Stimulated activated CD4-positive, alpha-beta T cell treated with anti-CD3 and anti-CD28 coated beads, Interleukin-4, amount 100 ng/mL, for 4 hours (primary cell): ENCODE results near the gene HEXIM2.

Experiments
- DNase-seq, 2 experiments: peaks; one replicate each; pipeline ENCODE4 v3.0.0-alpha.2; 2020

HEXIM2 gene

GRCh38 chr17:45146166-45146565 lies 15.5 kb upstream of the HEXIM2 start:
- DNase-seq, result no peak

- no peak for DNase-seq
These were observed 15.1 kb upstream of the HEXIM2 start for GRCh38 chr17:45146592-45146889.

- no peak for DNase-seq
These were observed 14.6 kb upstream of the HEXIM2 start for GRCh38 chr17:45146890-45147580.

GRCh38 chr17:45147581-45148182 lies 14.0 kb upstream of the HEXIM2 start:
- peak; percentile 73 to 78 for DNase-seq

- peak; percentile 96 to 99 for DNase-seq
These were observed 13.3 kb upstream of the HEXIM2 start, which contains the start of gene HEXIM1 for GRCh38 chr17:45148183-45149036. HEXIM1 (plus strand) TSS chr17:45148475; CDS start chr17:45149191, 716 bp downstream.

- peak; percentile 65 to 71 for DNase-seq
These were observed 12.5 kb upstream of the HEXIM2 start for GRCh38 chr17:45149037-45149668.

- DNase-seq, result no peak
These were observed 11.7 kb upstream of the HEXIM2 start for GRCh38 chr17:45149669-45150664.

- DNase-seq, result no peak
These were observed 10.5 kb upstream of the HEXIM2 start for GRCh38 chr17:45150911-45151809.

GRCh38 chr17:45155029-45155428 lies 6.6 kb upstream of the HEXIM2 start:
- DNase-seq, result no peak

- no peak for DNase-seq
These were observed 6.2 kb upstream of the HEXIM2 start for GRCh38 chr17:45155483-45155882.

- no peak for DNase-seq
These were observed 5.4 kb upstream of the HEXIM2 start for GRCh38 chr17:45156242-45156641.

- DNase-seq, result peak; percentile 58 to 63
These were observed 1.0 kb upstream of the HEXIM2 start for GRCh38 chr17:45160447-45161287.

- DNase-seq, result no peak
These were observed 481 bp downstream of the HEXIM2 start for GRCh38 chr17:45162025-45162687.

GRCh38 chr17:45164734-45165269 lies 3.1 kb downstream of the HEXIM2 start:
- DNase-seq, result no peak

- DNase-seq, result no peak
These were observed 7.5 kb downstream of the HEXIM2 start for GRCh38 chr17:45168991-45169752.

- no peak for DNase-seq
These were observed 8.7 kb downstream of the HEXIM2 start for GRCh38 chr17:45170280-45170930.

GRCh38 chr17:45170931-45171337 lies 9.3 kb downstream of the HEXIM2 start:
- DNase-seq, result no peak
